DMS153 treated with DMSO at 0.1 percent for 48 hours (cell line): Measurements from ENCODE around the gene MCF2.
A peak's percentile ranks its signal among the peaks of the same experiment; 100 is the strongest.
"Not testable (repeated sequence)": the region's sequence is repeated elsewhere in the genome, so short reads cannot be mapped to it uniquely, and the experiment has no call there.

Experiments
- DNase-seq: peaks from one replicate; lab custom pipeline; 2025; ENCODE audit not compliant: unreplicated experiment; lab: John Stamatoyannopoulos, UW

MCF2 gene

DNA sequence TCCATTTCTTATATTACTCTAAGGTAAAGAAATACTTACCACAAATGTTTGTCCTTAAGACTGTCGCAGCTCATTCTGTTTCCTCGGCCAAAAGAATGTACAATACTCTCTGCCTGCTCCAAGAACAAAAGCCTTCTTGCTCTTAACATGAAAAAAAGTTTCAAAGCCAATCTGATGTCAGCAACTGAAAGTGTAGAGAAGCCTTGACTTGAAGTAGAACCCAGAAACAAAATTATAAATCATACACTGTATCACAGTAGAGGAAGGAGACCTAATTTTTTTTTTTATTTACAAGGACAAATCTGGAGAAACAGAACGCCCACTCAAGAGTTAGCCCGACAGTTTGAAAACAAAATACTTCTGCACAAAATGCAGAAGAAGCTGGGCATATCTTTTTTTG lies at the start of gene MCF2:
Gene MCF2, minus strand, starts transcription at position 101 of the 400 bp plus-strand sequence. CDS start 56,423 bp downstream, outside the sequence.
- no peak for DNase-seq

GRCh38 chrX:139751053-139751452 lies 43.1 kb upstream of the MCF2 start:
- DNase-seq, result no peak

- no peak for DNase-seq
Observed at GRCh38 chrX:139750390-139750789, 42.4 kb upstream of the MCF2 start.

- no peak for DNase-seq
Observed at GRCh38 chrX:139739138-139739537, 31.2 kb upstream of the MCF2 start.

DNA sequence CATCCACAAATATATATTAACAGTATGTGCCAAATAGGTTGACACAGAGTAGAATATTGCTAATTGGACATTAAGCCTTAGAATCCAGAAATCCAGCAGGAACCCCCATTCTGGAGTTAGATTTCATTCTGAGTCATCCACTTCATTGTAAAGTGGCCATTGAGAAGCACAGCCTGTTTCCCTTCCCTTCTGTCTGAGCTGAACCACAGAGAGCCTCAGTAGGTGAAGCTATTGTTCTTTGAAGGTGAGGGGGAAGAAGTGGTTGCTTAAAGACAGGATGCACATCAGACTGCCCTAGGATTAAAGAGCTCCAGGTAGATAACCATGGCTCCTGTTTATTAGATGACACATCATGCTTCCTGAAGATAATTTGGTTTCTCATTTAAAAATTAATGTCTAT lies 30.6 kb upstream of the MCF2 start:
- DNase-seq, result peak; percentile 64

DNA sequence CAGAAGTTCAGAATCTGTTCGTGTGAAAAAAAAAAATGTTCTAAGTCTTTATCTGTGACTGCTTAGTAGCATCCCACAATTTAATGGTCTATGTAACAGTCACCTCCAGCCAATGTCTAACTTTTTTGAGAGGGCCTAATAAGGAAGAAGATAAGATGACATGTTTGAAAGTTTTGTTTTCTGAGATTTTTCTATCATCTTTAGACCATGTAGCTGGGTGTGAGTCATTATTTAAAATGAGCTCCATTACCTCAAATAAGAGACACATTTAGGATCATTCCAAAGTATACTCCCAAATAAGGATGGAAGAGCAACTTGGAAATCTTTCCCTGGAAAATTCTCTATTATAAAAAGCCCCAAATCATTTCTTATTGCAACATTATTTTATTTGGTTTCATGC lies 28.2 kb upstream of the MCF2 start:
- DNase-seq, result no peak

DNA sequence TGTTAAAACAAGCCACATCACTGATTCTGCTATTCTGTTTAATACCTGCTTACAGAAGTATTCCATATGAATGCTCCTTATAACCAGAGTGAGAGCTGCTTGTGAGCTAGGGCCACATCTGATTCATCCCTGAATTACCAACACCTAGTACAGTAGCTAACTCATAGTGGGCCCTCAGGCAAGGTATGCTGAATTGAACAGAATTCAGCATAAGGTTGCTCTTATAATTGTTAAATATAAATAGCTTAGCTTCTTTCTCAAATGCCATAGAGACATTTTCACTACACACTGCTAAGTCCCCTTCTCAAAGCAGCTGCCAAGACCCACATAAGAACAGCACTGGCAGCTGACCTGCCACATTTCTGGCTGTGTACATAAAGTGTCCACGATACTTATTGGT lies 27.0 kb upstream of the MCF2 start:
- no peak for DNase-seq

GRCh38 chrX:139725720-139726119 lies 17.8 kb upstream of the MCF2 start:
- no peak for DNase-seq

- no peak for DNase-seq
Observed at GRCh38 chrX:139724626-139725025, 16.7 kb upstream of the MCF2 start.

DNA sequence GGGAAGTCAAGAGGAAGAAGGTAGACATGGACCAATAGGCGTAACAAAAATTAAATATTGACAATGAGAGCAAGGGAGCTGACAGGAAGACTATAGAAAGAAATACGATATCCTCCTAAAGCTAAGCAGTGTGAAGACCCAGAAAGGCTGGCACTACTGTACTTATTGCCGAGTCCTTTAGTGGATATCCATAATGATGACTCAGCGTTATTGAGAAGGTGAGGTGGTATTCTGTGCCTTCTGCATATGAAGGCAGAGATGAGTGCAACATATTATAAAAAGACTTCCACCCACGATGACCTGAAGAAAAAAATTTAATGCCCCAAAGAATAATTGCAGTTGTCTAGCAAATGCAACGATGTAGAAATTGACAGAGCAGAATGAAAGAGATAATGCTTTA lies 13.0 kb upstream of the MCF2 start:
- DNase-seq, result no peak

- DNase-seq, result no peak
Observed at GRCh38 chrX:139720136-139720535, 12.2 kb upstream of the MCF2 start.

GRCh38 chrX:139702658-139703057 lies 5.3 kb downstream of the MCF2 start:
- DNase-seq, result no peak

DNA sequence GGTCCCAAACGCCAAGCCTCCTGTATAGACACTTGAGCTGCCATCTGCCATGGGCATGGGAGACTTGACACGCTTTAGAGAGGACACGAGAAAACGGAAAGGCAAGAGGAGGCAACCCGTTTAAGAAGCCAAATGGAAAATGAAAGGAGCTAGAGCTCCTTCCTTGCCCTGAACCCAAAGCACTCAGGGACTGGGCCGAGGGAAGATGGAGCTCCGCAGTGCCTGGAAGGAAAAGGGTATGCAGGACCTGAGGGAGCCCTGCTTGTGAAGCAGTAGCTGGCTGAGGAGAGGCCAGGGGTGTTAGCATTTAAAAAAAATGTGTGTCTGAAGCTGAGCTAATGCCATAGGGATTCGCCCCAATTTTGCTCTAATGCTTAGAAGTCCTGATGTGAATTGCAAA lies 15.1 kb downstream of the MCF2 start:
- no peak for DNase-seq

DNA sequence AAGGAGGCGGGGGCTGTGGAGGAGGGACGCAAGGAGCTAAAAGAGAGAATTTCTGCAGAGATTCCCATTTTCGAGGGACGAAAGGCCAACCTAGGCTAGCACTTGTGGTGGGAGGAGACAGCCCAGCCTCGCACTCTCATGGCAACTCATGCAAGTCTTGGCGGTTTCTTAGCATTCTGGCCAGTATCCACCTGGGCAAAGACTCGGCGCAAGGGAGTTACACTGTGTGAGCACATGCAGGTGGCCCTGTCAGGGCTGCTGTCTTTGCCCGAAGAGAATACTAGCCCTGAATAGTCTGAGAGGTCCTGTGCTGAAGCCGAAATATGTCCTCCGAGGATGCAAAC lies 15.5 kb downstream of the MCF2 start:
- no peak for DNase-seq

DNA sequence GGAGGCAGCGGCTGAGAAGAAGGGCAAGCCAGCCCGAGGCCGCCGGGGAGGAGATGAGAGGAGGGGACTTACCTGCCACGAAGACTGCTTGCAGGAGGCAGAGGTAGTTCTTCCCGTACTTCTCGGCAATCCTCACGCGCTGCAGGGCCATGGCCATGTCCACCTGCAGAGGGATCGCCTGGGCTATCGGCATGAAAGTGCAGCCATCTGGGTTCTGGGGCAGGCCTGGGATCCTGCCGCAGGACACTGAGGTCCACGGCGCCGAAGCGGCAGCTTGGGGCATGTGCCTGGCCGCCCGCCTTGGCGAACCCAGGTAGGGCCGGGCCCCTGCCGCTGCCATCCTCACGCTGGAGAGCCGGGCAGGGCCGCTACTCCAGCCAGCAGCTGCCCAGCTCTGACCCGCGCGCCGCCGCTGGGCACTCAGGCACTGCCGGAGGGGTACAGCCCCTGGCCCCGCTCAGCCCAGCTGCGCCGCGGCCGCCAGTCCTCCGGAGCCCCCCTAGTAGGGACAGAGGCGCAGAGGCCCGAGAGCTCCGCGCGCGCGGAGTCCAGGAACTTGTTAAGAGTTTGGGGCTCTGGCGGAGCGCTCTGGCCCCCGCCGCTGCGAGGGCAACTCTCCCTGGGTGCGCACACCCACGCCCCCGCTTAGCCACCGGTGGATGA lies 16.0 kb downstream of the MCF2 start:
- DNase-seq, result peak; percentile 17

DNA sequence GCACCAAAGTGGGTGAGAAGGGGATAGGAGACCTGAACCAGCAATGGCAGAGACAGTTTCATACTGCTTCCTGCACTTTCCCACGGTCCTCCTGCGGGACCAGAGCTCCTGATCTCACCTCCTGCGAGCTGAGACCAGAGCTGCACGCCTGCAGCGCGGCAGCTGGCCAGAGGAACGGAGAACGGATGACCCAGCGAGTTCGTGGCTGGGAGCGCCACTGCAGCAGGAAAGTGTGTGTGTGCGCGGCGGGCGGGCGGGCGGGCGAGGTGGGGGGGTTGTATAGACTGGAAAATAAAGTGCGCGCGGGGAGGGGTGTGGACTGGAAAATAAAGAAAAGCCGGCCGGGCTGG lies 16.5 kb downstream of the MCF2 start:
- no peak for DNase-seq

DNA sequence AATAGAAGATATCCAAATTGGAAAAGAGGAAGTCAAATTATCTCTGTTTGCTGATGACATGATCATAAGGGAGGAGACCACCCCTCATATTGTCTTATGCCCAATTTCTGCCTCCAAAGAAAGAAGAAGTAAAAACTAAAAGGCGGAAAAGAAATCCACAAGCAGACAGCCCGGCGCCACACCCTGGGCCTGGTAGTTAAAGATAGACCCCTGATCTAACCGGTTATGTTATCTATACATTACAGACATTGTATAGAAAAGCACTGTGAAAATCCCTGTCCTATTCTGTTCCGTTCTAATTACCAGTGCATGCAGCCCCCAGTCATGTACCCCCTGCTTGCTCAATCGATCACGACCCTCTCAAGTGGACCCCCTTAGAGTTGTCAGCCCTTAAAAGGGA lies 22.8 kb downstream of the MCF2 start:
- not testable (repeated sequence) for DNase-seq

- peak; percentile 36 for DNase-seq
Observed at GRCh38 chrX:139680356-139680755, 27.6 kb downstream of the MCF2 start.

GRCh38 chrX:139647597-139647996 lies 60.4 kb downstream of the MCF2 start:
- DNase-seq, result no peak

DNA sequence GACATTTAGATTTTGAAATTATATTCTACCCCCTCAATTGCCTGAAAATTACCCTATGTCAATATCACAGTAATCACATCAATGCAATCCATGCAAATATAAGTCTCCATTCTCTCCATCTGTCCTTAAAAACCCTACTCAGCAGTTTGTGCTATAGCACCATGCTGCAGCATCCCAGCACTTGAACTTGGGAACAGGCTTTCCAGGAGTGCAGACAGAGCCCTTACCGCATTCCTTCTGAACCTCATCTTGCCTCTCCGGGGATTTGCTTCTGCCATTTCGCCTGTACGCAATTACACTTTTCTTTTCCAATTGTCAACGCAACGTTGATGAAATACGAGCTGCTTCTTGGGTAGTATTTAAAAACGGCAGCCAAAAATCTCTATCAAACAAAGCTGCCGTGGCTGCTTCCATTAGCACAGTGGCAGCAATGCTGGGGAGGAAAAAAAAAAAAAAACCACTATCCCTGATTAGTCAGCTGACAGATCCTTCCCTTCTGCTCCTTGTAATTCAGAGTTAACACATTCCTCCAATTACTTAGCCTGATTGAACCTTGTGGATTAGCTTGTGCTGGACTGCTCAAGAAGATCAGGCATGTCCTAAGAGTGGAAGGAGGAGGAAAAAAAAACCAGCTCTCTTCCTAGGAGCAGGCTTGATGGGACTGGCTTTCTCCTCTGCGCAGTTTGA lies 65.6 kb downstream of the MCF2 start:
- DNase-seq, result no peak

- DNase-seq, result no peak
Observed at GRCh38 chrX:139640259-139640658, 67.7 kb downstream of the MCF2 start.

DNA sequence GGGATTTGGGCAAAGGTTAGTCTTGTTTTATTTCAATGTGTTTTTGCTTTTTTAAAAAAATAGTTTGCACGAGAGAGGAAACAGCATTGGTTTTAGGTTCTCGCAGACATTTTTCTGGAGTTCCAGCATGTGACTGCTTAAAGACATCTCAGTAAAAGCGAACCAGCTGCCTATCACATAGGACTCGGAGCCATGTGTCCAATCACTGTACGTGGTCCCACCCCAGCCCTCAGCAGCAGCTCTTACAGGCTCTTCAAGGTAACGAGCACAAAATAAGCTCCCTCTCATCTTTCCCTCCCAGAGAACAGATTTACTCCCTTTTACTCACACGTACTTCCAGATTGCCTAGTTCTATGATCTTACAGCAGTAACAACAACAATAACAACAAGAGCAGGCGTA lies 68.7 kb downstream of the MCF2 start:
- no peak for DNase-seq

DNA sequence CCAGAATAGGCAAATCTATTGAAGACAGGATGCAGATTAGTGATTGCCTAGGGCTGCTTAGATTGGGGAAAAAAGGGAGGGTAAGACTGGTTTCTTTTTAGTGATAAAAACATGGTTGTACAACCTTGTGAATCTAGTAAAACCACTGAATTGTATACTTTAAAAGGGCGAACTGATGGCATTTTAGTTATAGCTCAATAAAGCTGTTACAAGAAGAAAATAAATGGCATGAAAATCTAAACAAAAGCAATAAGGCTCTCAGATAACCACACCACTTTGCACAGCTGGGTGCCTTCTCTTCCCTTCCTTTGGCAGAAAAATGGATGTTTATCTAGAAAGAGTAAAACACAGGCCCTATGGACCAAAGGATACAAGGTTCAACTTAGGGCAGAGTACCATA lies 107.9 kb downstream of the MCF2 start:
- no peak for DNase-seq
